Sciatic nerve (tissue), 2 donors: ENCODE data around the gene HECTD3. TPM values are rescaled to one million over a fixed set of nuclear protein-coding genes. Genes with fewer than 3 reads are reported as not detected.
"Not testable (repeated sequence)": the region's sequence is repeated elsewhere in the genome, so short reads cannot be mapped to it uniquely, and the experiment has no call there.

ENCODE experiments used
- ATAC-seq: fragments of 200-7000 bp; cut with Tn5 transposase; one replicate; pipeline ENCODE4 v1.9.1; 2020; ENCODE audit warnings: mild to moderate bottlenecking, moderate library complexity
- DNase-seq: peaks from one replicate; pipeline ENCODE4 v3.0.0-alpha.2; 2020; ENCODE audit warnings: low spot score
- intact Hi-C: fragments of 100-400 bp; cut with DNase I; formaldehyde crosslinking; loops from one replicate; pipeline ENCODE4 v1.14.2; 2022
- total RNA-seq: library from RNA; stranded (reverse); fragmentation: NEBNext Ultra II Directional; extraction: Animal tissue kit (Norgen Biotek cat#: 25700); gene quantifications from one replicate; pipeline ENCODE4 v1.2.1, GENCODE V29; 2021
- donor health status: DM: no; HTN: no; CAD: no.
- donor health status: DM: no; HTN: no; CAD: no.

Gene HECTD3
- total RNA-seq, 1 donor from 2014 or later: 37.6 TPM

- DNase-seq, ATAC-seq, intact Hi-C loops: not testable (repeated sequence)
These were observed 9.5 kb downstream of the HECTD3 start for GRCh38 chr1:45001576-45001975.

DNA sequence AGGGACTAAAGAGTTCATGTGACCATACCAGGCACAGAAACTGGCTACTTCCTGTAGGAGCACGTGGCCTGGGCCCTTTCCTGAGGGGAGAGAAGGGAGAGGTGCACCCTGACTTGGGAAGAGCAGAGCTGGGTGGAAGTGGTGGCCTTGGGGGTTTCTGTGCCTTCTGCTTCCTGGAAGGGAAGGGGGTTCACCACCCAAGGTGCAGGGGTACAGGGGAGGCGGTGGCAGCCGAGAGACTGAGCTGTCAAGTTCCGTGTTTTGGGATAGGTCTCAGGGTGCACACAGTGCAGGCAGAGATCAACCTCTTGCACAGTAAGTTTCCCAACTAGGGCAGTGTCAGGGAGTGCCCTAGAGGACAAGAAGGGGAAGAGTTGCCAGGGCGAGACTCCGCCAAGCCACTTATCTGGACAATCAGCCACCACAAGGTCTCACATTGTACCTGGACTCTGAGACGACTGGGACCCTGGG lies 10.1 kb downstream of the HECTD3 start:
- ATAC-seq: peak; percentile 75
- DNase-seq: no peak
- intact Hi-C loops: no loop called here

DNA sequence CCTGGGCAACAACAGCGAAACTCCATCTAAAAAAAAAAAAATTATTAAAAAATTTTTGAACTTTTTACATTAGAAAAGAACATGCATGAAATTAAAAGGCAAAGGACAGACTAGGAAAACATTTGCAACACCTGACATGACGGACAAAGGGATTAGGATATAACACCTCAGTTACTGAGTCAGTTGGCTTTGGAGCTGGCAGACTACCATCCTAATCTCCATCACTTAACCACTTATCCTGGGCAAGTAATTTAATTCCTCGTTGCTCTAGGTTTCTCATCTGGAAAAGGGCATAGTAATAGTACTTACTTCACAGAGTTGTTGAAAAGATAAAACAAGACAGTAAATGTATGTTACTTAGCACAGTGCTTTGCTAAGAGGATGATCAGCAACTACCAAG lies 11.9 kb downstream of the HECTD3 start:
- ATAC-seq (no peak), DNase-seq (no peak)
- intact Hi-C loops: no loop called here

- ATAC-seq: no peak
- DNase-seq: no peak
- intact Hi-C loops: no loop called here
These were observed 15.5 kb downstream of the HECTD3 start for GRCh38 chr1:44995467-44996238.

DNA sequence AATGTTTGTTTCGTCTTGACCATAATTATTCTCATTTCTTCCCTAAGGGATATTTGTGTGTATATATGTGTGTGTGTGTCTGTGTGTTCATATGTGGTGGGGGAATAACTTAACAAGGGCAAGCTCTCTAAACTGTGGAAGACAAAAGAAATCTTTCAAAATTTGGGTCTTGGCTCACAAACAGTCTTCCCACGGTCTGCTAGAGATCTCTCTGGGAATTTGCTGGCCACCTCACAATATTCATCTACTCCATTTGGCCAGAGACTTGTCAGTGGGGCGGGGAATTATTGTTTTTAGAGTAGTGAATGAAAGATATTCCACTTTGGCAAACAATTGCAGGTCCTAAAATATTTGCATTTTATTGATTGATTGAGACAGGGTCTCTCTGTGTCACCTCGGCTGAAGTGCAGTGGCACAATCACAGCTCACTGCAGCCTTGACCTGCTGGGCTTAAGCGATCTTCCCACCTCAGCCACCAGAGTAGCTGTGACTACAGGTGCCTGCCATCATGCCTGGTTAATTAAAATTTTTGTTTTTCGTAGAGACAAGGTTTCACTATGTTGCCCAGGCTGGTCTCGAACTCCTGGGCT lies 16.7 kb downstream of the HECTD3 start:
- intact Hi-C loops: no loop called here
- no peak for DNase-seq
- ATAC-seq: peak; percentile 69

GRCh38 chr1:44988531-44989156 lies 22.5 kb downstream of the HECTD3 start:
- DNase-seq (no peak), ATAC-seq (no peak)
- intact Hi-C loops: no loop called here

DNA sequence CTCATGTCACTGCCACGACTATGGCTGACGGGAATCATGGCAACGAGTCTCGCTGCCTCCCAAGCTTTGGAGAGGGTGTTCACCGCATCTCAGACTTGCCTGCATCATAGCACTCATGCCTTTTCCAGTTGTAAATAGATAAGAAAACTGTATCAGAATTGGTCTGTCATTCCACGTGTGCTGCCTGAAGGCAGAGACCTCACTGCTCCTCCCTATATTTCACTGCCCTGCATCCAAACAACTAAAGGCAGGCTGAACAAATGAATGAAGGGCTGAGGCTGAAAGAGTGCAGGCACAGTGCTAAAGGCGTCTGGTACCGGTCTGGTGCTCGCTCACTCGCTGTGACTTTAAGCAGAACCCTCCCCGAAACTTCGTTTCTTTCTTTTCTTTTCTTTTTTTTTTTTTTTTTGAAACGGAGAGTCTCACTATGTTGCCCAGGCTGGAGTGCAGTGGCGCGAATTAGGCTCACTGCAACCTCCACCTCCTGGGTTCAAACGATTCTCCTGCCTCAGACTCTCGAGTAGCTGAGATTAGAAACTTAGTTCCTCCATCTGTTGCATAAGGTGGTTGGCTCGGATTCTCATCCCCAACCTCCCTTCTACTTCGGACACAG lies 25.3 kb downstream of the HECTD3 start:
- DNase-seq: no peak
- ATAC-seq: peak; percentile 1
- intact Hi-C loops: no loop called here

DNA sequence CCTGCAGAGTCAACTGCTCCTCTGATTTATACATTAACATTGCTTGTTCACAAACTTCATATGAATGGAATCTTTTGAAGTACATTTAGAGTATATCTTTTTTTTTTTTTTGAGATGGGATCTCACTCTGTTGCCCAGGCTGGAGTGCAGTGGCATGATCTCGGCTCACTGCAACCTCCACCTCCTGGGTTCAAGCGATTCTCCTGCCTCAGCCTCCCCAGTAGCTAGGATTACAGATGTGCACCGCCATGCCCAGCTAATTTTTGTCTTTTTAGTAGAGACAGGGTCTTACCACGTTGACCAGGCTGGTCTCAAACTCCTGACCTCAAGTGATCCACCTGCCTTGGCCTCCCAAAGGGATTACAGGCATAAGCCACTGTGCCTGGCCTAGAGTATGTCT lies 33.8 kb downstream of the HECTD3 start:
- ATAC-seq, intact Hi-C loops, DNase-seq: not testable (repeated sequence)

- DNase-seq (no peak), ATAC-seq (no peak)
- intact Hi-C loops: no loop called here
These were observed 34.9 kb downstream of the HECTD3 start for GRCh38 chr1:44976252-44976651.

DNA sequence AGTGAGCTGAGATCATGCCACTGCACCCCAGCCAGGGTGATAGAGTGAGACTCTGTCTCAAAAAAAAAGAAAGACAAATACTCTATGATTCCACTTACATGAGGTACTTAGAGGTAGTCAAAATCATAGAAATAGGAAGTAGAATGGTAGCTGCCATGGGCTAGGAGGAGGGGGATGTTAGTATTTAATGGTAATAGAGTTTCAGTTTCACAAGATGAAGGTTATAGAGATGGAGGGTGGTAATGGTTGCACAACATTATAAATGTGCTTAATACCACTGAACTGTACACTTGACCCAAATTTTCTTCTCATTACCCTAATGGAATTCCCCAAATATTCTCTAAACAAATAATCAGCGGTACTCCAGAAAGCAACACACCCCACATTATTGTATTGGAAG lies 37.5 kb downstream of the HECTD3 start:
- ATAC-seq (no peak), DNase-seq (no peak)
- intact Hi-C loops: no loop called here

DNA sequence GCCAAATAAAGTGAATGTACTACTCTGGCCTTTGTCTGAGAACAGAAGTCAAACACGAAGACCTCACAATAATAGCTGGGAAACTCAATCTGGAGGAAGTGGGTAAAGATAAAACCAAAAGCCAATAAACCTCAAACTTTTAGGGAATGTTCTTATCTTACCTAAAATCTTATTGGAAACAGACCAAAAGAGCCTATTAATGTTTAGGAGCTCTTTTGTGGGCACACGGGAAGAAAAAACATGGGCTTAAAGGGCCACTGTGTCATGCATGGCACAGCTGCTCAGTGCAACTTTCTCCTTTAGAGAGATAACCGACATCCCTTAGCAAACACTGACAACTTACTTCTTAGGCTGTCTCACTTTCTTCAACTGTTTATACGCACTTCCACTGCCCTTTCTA lies 40.8 kb downstream of the HECTD3 start:
- DNase-seq (no peak), ATAC-seq (no peak)
- intact Hi-C loops: no loop called here

DNA sequence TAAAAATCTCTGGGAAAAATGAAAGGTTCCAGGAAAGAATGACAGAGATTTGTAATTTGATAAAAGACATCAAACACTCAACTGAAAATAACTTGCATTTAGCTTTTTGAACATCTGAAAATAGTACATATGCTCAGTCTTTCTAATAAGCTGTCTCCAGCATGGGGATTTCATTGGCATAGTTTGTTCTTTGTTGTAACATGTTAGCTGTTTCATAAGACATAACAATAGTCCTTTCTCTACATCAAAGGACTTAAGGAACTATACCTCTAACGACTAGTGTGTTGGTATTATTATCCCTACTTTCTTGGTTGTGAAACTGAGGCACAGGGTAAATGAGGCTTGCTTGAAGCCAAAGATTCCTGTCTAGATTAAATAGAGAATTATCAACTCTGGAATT lies 46.7 kb downstream of the HECTD3 start:
- no peak for DNase-seq
- intact Hi-C loops: no loop called here
- no peak for ATAC-seq

DNA sequence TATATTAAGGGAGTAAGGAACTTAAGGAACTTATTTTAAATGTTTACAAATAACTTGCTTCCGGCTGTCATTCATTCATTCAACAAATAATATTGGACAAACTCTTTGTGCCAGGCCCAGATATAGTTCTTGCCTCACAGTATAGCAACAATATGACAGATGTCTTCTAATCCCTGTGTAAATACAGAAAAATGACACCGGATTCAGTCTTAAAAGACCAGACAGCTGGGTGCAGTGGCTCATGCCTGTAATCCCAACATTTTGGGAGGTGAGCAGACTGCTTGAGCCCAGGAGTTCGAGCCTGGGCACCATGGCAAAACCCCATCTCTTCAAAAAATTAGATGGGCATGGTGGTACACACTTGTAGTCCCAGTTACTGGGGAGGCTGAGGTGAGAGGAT lies 48.4 kb downstream of the HECTD3 start:
- ATAC-seq (no peak), DNase-seq (no peak)
- intact Hi-C loops: no loop called here

GRCh38 chr1:44962022-44962421 lies 49.1 kb downstream of the HECTD3 start:
- intact Hi-C loops, ATAC-seq: not testable (repeated sequence)

GRCh38 chr1:44957566-44957965 lies 53.6 kb downstream of the HECTD3 start:
- ATAC-seq, intact Hi-C loops, DNase-seq: not testable (repeated sequence)

More at GRCh38 chr1:44962022-44962421, 49.1 kb downstream of the HECTD3 start:
- not testable (repeated sequence) for DNase-seq

DNA sequence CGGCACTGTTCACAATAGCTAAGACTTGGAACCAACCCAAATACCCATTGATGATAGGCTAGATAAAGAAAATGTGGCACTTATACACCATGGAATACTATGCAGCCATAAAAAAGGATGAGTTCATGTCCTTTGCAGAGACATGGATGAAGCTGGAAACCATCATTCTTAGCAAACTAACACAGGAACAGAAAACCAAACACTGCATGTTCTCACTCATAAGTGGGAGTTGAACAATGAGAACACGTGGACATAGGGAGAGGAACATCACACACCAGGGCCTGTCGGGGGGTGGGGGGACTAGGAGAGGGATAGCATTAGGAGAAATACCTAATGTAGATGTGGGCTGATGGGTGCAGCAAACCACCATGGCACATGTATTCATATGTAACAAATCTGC lies 55.0 kb downstream of the HECTD3 start:
- ATAC-seq, DNase-seq, intact Hi-C loops: not testable (repeated sequence)
